HG03064 (cell line): ENCODE data around the gene MYO1H.
"Not testable (repeated sequence)": the region's sequence is repeated elsewhere in the genome, so short reads cannot be mapped to it uniquely, and the experiment has no call there.

Source experiments
- ATAC-seq: cut with Tn5 transposase; IDR thresholded peaks from one replicate; pipeline ENCODE4 v1.9.1; 2021; ENCODE audit warnings: low read depth; ENCODE audit not compliant: unreplicated experiment

The MYO1H gene

GRCh38 chr12:109406147-109406546 lies 58.4 kb downstream of the MYO1H start:
- not testable (repeated sequence) for ATAC-seq

- no peak for ATAC-seq
Observed at GRCh38 chr12:109418848-109419480, 71.3 kb downstream of the MYO1H start.

- no peak for ATAC-seq
Observed at GRCh38 chr12:109421355-109422087, 73.8 kb downstream of the MYO1H start.

GRCh38 chr12:109422251-109422650 lies 74.6 kb downstream of the MYO1H start:
- no peak for ATAC-seq

GRCh38 chr12:109423392-109423791 lies 75.7 kb downstream of the MYO1H start:
- no peak for ATAC-seq

GRCh38 chr12:109428037-109428629 lies 80.4 kb downstream of the MYO1H start:
- no peak for ATAC-seq

- ATAC-seq = not testable (repeated sequence)
Observed at GRCh38 chr12:109428804-109429203, 81.1 kb downstream of the MYO1H start.

- ATAC-seq = no peak
Observed at GRCh38 chr12:109430244-109430643, 82.5 kb downstream of the MYO1H start.

- no peak for ATAC-seq
Observed at GRCh38 chr12:109432431-109432830, 84.7 kb downstream of the MYO1H start.

GRCh38 chr12:109432842-109433304 lies 85.2 kb downstream of the MYO1H start:
- no peak for ATAC-seq

GRCh38 chr12:109433618-109434017 lies 85.9 kb downstream of the MYO1H start:
- no peak for ATAC-seq

- ATAC-seq = no peak
Observed at GRCh38 chr12:109434582-109434981, 86.9 kb downstream of the MYO1H start.

GRCh38 chr12:109435428-109436187 lies 87.9 kb downstream of the MYO1H start:
- ATAC-seq = no peak

- no peak for ATAC-seq
Observed at GRCh38 chr12:109436188-109436560, 88.5 kb downstream of the MYO1H start.

GRCh38 chr12:109439181-109439580 lies 91.5 kb downstream of the MYO1H start:
- no peak for ATAC-seq

- not testable (repeated sequence) for ATAC-seq
Observed at GRCh38 chr12:109439951-109440350, 92.3 kb downstream of the MYO1H start.

- no peak for ATAC-seq
Observed at GRCh38 chr12:109440851-109441490, 93.3 kb downstream of the MYO1H start.

- ATAC-seq = no peak
Observed at GRCh38 chr12:109443794-109444193, 96.1 kb downstream of the MYO1H start.

GRCh38 chr12:109444259-109444658 lies 96.6 kb downstream of the MYO1H start:
- no peak for ATAC-seq

GRCh38 chr12:109445191-109445609 lies 97.5 kb downstream of the MYO1H start:
- no peak for ATAC-seq
